ENCODE data around the gene ATP2A1. TPM values are rescaled to one million over a fixed set of nuclear protein-coding genes. Genes with fewer than 3 reads are reported as not detected.

Gene ATP2A1
- total and polyA plus RNA-seq, 2 experiments from 2014 or later = 0.13 to 2.3 TPM

DNA sequence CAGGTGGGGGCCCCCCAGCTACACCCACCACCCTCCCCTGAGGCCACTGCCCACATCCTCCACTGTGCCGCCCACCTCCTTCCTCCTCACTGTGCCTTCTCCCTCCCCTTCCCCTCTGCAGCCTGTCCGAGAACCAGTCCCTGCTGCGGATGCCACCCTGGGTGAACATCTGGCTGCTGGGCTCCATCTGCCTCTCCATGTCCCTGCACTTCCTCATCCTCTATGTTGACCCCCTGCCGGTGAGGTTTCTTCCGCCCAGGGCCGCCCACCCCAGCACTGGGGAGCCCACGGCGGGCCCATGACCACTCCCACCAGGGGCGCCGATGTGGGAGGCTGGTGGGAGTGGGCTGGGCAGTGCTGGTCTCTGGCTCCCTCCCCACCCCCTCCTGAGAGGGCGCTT is 24.6 kb downstream of the ATP2A1 start:
- no peaks in the 10 kb centered on the region for H3K9me2 ChIP-seq (replicated peaks; ENCODE audit: insufficient read depth)
- no peak overlapping the region for H2AFZ ChIP-seq
- H3K4me1 ChIP-seq (ENCODE audit: insufficient read depth) = no peaks in the 10 kb centered on the region
- no peak for DNase-seq (ENCODE audit: low spot score)
- no peak overlapping the region for H3K4me2 ChIP-seq
- no peaks in the 10 kb centered on the region for H3K9me3 ChIP-seq (ENCODE audit: low read depth)
- H3K4me3 ChIP-seq = no peak overlapping the region
- no peaks in the 10 kb centered on the region for H3K27me3 ChIP-seq
- no peak for TF ChIP-seq EZH2phosphoT487 (IDR thresholded peaks at IDR 0.05; ENCODE audit: low read depth, severe bottlenecking, unreplicated experiment)
- TF ChIP-seq, protein P1, sequence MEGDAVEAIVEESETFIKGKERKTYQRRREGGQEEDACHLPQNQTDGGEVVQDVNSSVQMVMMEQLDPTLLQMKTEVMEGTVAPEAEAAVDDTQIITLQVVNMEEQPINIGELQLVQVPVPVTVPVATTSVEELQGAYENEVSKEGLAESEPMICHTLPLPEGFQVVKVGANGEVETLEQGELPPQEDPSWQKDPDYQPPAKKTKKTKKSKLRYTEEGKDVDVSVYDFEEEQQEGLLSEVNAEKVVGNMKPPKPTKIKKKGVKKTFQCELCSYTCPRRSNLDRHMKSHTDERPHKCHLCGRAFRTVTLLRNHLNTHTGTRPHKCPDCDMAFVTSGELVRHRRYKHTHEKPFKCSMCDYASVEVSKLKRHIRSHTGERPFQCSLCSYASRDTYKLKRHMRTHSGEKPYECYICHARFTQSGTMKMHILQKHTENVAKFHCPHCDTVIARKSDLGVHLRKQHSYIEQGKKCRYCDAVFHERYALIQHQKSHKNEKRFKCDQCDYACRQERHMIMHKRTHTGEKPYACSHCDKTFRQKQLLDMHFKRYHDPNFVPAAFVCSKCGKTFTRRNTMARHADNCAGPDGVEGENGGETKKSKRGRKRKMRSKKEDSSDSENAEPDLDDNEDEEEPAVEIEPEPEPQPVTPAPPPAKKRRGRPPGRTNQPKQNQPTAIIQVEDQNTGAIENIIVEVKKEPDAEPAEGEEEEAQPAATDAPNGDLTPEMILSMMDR (IDR thresholded peaks at IDR 0.05; ENCODE audit: poor library complexity) = no peak
- no peaks in the 10 kb centered on the region for H3K79me2 ChIP-seq
- no peaks in the 10 kb centered on the region for H3K36me3 ChIP-seq (replicated peaks; ENCODE audit: insufficient read depth, low read depth)
- H3K27ac ChIP-seq = no peak overlapping the region
- H4K20me1 ChIP-seq (ENCODE audit: insufficient read depth, poor library complexity, severe bottlenecking) = no peaks in the 10 kb centered on the region
- 84% methylated on average over 10 of the region's 11 CpGs for WGBS (ENCODE audit: low lambda C conversion rate, missing lambda C conversion rate)

DNA sequence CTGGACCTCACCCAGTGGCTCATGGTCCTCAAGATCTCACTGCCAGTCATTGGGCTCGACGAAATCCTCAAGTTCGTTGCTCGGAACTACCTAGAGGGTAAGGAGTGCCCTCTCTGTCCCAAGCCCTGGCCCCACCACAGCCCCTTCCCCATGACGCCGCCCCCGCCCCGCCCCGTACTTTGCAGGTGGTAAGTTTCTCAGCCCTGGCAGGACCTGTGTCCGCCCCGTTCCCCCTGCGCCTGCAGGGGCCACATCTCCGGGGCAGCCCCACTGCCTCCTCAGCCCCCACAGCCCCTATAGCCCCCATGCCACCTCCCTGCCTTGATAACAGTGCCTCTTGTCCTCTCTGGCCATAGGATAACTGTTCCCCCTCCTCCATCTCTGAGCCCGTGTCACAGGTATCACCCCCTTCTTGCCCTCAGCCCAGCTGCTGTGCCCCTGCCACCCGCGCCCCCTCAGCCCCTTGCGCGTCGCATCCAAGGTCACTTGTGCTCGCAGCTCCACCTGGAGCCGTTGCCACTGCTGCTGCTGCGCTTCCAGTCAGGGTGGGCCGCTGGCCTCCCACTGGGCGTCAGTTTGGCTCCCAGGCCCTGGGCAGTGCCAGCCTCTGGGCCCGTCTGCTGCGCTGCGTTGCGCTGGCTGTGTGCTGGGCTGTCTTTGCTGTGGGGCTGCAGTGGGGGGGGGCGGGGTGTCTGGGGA is 25.2 kb downstream of the ATP2A1 start:
- DNase-seq (ENCODE audit: low spot score) = no peak
- Histone ChIP-seq H3K27me3 (no peaks in the 10 kb centered on the region), H3K27ac (no peak overlapping the region), H3K4me1 (ENCODE audit: insufficient read depth) (no peaks in the 10 kb centered on the region), H2AFZ (no peak overlapping the region), H3K4me2 (no peak overlapping the region), H3K4me3 (no peak overlapping the region), H3K9me3 (ENCODE audit: low read depth) (no peaks in the 10 kb centered on the region), H3K36me3 (replicated peaks; ENCODE audit: insufficient read depth, low read depth) (no peaks in the 10 kb centered on the region), H4K20me1 (ENCODE audit: insufficient read depth, poor library complexity, severe bottlenecking) (no peaks in the 10 kb centered on the region), H3K79me2 (no peaks in the 10 kb centered on the region), H3K9me2 (replicated peaks; ENCODE audit: insufficient read depth) (no peaks in the 10 kb centered on the region)
- WGBS (ENCODE audit: low lambda C conversion rate, missing lambda C conversion rate) = 95% methylated on average over 25 of the region's 29 CpGs
- TF ChIP-seq EZH2 (IDR thresholded peaks at IDR 0.05; ENCODE audit: borderline replicate concordance) (no peak), EZH2phosphoT487 (IDR thresholded peaks at IDR 0.05; ENCODE audit: low read depth, severe bottlenecking, unreplicated experiment) (no peak)
- TF ChIP-seq, protein P1 (IDR thresholded peaks at IDR 0.05; ENCODE audit: poor library complexity) = no peak

DNA sequence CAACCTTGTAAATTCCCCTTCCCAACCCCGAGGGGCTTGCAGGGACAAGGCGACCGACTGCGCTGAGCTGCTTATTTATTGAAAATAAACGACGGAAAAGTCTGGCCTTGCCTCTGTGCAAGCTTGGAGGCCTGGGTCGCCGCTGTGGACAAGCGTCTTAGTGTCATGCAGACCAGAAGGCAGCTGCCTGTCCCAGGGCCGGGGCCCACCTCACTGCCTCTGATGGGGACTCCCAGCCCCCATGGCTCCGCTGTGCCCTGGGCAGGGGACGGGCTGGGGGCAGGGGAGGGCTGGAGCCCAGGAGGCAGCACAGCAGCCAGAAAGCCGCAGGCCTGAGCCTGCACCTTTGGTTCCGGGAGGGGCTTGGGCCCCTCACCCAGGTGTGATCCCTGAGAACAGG is 26.1 kb downstream of the ATP2A1 start:
- H2AFZ ChIP-seq = no peak overlapping the region
- H3K27ac ChIP-seq = no peak overlapping the region
- H3K36me3 ChIP-seq (replicated peaks; ENCODE audit: insufficient read depth, low read depth) = no peaks in the 10 kb centered on the region
- TF ChIP-seq EZH2 (IDR thresholded peaks at IDR 0.05; ENCODE audit: borderline replicate concordance) (no peak), EZH2phosphoT487 (IDR thresholded peaks at IDR 0.05; ENCODE audit: low read depth, severe bottlenecking, unreplicated experiment) (no peak)
- TF ChIP-seq, protein P1 (IDR thresholded peaks at IDR 0.05; ENCODE audit: poor library complexity) = no peak
- DNase-seq (ENCODE audit: low spot score) = no peak
- H3K4me2 ChIP-seq = no peak overlapping the region
- H3K27me3 ChIP-seq = no peaks in the 10 kb centered on the region
- no peaks in the 10 kb centered on the region for H3K9me2 ChIP-seq (replicated peaks; ENCODE audit: insufficient read depth)
- WGBS (ENCODE audit: low lambda C conversion rate, missing lambda C conversion rate) = 72% methylated on average over 13 of the region's 14 CpGs
- no peaks in the 10 kb centered on the region for H3K4me1 ChIP-seq (ENCODE audit: insufficient read depth)
- H3K79me2 ChIP-seq = no peaks in the 10 kb centered on the region
- H3K9me3 ChIP-seq (ENCODE audit: low read depth) = no peaks in the 10 kb centered on the region
- no peaks in the 10 kb centered on the region for H4K20me1 ChIP-seq (ENCODE audit: insufficient read depth, poor library complexity, severe bottlenecking)
- no peak overlapping the region for H3K4me3 ChIP-seq
